ENCODE results near the gene PITX3. TPM values are rescaled to one million over a fixed set of nuclear protein-coding genes. Genes with fewer than 3 reads are reported as not detected.

Gene PITX3
- total and polyA plus RNA-seq, 2 experiments from 2014 or later = 0.34 TPM; not detected in 1

- Mint-ChIP-seq H3K9me3 (no peaks in the 10 kb centered on the region), H3K4me1 (no peaks in the 10 kb centered on the region), H3K36me3 (ENCODE audit: low read depth) (no peaks in the 10 kb centered on the region), H3K27ac (no peak overlapping the region), H3K4me3 (no peak overlapping the region), H3K27me3 (ENCODE audit: insufficient read depth, low read depth, poor library complexity) (no peaks in the 10 kb centered on the region)
- Histone ChIP-seq H4K20me1 (replicated peaks; ENCODE audit: insufficient read depth) (peaks cover 8% of the 10 kb centered on the region), H3K27me3 (ENCODE audit: insufficient read depth) (no peaks in the 10 kb centered on the region), H3K4me3 (no peak overlapping the region), H3K9me2 (ENCODE audit: insufficient read depth) (no peaks in the 10 kb centered on the region), H3K27ac (ENCODE audit: low read depth) (no peak overlapping the region), H3K4me1 (ENCODE audit: insufficient read depth) (no peaks in the 10 kb centered on the region), H2AFZ (no peak overlapping the region), H3K79me2 (replicated peaks; ENCODE audit: insufficient read depth) (peaks cover 2% of the 10 kb centered on the region; the same call in 1 of the 2 replicates), H3F3A (replicated peaks; ENCODE audit: low read depth) (no peaks in the 10 kb centered on the region), H3K36me3 (ENCODE audit: insufficient read depth) (no peaks in the 10 kb centered on the region), H3K4me2 (no peak overlapping the region)
- no peak for ATAC-seq
- TF ChIP-seq STAT1 (IDR thresholded peaks at IDR 0.05; ENCODE audit: unreplicated experiment) = no peak
- no peak for TF ChIP-seq CREB1 (CRISPR knock-in tag; IDR thresholded peaks at IDR 0.05; ENCODE audit: low read depth)
- no peak for TF ChIP-seq REST (IDR thresholded peaks at IDR 0.05; ENCODE audit: unreplicated experiment)
- no peak for TF ChIP-seq ETS1 (IDR thresholded peaks at IDR 0.05)
- no peak for TF ChIP-seq EZH2phosphoT487 (IDR thresholded peaks at IDR 0.05; ENCODE audit: unreplicated experiment)
- no peak for TF ChIP-seq EZH2 (IDR thresholded peaks at IDR 0.05; ENCODE audit: low read depth, unreplicated experiment)
- no peak for DNase-seq (ENCODE audit: low spot score)
Measured at GRCh38 chr10:102286216-102286615, 44.9 kb upstream of the PITX3 start.

GRCh38 chr10:102285133-102285532, 43.8 kb upstream of the PITX3 start:
- TF ChIP-seq JUNB (IDR thresholded peaks at IDR 0.05; ENCODE audit: unreplicated experiment) (no peak), POLR2AphosphoS5 (IDR thresholded peaks at IDR 0.05; ENCODE audit: low read depth) (no peak), REST (IDR thresholded peaks at IDR 0.05; ENCODE audit: unreplicated experiment) (no peak)
- H3K27ac ChIP-seq (ENCODE audit: low read depth) = no peak overlapping the region
- no peak overlapping the region for H3K4me3 Mint-ChIP-seq
- peaks cover 2% of the 10 kb centered on the region; the same call in 1 of the 2 replicates for H3K79me2 ChIP-seq (replicated peaks; ENCODE audit: insufficient read depth)
- H3K4me1 ChIP-seq (ENCODE audit: insufficient read depth) = no peaks in the 10 kb centered on the region
- H3K4me1 Mint-ChIP-seq = no peaks in the 10 kb centered on the region
- ATAC-seq (no peak), DNase-seq (ENCODE audit: low spot score) (no peak)
- H3K27me3 ChIP-seq (ENCODE audit: insufficient read depth) = no peaks in the 10 kb centered on the region
- peaks cover 8% of the 10 kb centered on the region for H4K20me1 ChIP-seq (replicated peaks; ENCODE audit: insufficient read depth)
- H3K36me3 Mint-ChIP-seq (ENCODE audit: low read depth) = no peaks in the 10 kb centered on the region
- no peak overlapping the region for H3K4me2 ChIP-seq
- no peaks in the 10 kb centered on the region for H3K27me3 Mint-ChIP-seq (ENCODE audit: insufficient read depth, low read depth, poor library complexity)
- no peaks in the 10 kb centered on the region for H3F3A ChIP-seq (replicated peaks; ENCODE audit: low read depth)
- no peak overlapping the region for H2AFZ ChIP-seq
- H3K9me3 Mint-ChIP-seq = no peaks in the 10 kb centered on the region
- H3K4me3 ChIP-seq = no peak overlapping the region
- H3K27ac Mint-ChIP-seq = no peak overlapping the region
- H3K9me2 ChIP-seq (ENCODE audit: insufficient read depth) = no peaks in the 10 kb centered on the region
- no peaks in the 10 kb centered on the region for H3K36me3 ChIP-seq (ENCODE audit: insufficient read depth)
